Ramos (cell line): ENCODE data around the gene RTBDN.
"Not testable (repeated sequence)": the region's sequence is repeated elsewhere in the genome, so short reads cannot be mapped to it uniquely, and the experiment has no call there.

Experiments used
- in situ Hi-C: fragments of 300-500 bp; cut with MboI; formaldehyde crosslinking; loops from one replicate; pipeline ENCODE4 v1.14.3; 2022; ENCODE audit warnings: low sequenced_read_pairs; ENCODE audit not compliant: unreplicated experiment

Gene RTBDN

DNA sequence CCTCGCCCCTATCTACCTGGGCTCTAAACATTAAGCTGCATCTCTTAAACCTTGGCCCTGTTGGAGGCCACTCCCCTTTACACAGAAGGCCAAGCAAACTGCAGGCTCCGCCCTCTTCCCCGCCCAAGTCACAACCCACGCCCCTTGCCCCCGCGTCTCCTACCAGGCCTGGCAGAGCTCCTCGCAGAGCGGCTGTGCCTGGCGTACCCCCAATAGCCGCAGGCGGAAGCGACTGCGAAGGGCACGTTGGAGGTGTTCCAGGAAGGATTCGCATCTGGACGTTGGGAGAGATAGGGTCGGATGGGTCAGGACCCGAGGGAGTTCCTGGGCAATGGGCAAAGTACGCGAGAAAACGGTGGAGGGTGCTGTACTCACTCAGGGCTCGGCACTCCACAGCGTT, 5.9 kb downstream of the RTBDN start:
- in situ Hi-C loops = no loop called here

DNA sequence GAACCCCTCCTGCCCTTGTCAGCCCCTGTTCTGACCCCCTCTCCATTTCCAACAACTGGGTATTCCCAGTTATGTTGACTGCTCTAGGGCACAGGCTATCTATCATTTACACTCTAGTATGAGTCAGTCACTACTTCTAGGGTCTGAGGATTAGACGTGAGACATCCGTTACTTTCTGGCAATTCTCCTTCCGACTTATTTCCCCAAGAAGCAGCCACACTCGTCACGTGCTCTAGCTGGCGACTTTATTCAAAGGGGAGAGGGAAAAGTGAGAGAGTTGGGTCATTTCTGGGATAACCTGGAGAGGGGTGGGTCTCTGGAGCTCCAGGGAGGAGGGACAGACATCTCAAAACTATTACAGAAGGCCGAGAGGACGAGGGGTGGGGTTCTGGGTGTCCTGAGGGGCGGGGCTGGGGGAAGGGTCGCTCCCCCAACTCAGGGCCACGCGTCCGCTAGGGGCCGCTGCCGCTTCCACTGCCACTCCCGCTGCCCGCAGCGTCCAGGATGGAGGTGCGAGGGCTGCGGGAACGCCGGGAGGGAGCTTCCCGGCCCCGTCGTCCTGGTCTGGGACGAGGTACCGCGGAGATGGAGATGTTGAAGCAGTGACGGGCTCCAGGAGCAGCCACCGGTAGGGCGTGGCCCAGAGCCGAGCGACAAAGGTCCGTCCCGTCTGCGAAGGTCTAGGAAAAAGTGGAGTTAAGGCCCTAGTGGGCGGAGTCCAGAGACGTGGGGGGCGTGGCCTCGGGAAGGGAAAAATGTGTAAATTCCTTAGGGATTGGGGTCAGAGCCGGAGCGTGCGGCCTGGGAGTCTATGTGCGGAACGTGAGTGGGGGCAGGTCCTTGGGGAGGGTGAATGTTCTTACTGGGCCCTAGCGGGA, 8.9 kb downstream of the RTBDN start:
- in situ Hi-C loops = no loop called here

DNA sequence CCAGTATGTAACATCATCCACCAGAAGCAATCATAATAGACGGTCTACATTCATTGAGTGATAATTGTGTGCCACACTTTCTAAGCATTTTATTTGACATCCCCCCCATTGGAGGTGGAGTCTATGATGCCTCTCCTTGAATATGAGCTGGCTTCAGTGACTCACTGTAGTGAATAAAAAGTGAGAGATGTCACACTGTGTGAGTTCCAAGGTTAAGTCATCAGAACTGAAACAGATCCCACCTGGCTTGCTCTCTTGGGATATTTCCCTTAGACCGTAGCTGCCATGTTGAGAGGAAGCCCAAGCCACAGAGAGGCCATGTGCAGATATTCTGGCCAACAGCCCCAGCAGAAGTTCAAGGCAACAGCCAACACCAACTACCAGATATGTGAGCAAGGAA, 12.6 kb downstream of the RTBDN start:
- in situ Hi-C loops = no loop called here

DNA sequence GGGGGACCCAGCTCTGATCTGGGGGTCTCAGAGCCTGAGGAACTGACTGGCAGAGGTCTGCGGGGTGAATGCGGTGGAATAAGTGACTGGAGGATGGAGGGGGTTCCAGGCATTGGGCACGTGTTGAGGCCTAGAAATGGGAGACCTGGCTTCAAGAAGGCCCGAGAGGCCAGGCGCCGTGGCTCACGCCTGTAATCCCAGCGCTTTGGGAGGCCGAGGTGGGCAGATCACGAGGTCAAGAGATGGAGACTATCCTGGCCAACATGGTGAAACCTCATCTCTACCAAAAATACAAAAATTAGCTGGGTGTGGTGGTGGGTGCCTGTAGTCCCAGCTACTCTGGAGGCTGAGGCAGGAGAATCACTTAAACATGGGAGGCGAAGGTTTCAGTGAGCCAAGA, 16.6 kb downstream of the RTBDN start:
- in situ Hi-C loops = not testable (repeated sequence)

DNA sequence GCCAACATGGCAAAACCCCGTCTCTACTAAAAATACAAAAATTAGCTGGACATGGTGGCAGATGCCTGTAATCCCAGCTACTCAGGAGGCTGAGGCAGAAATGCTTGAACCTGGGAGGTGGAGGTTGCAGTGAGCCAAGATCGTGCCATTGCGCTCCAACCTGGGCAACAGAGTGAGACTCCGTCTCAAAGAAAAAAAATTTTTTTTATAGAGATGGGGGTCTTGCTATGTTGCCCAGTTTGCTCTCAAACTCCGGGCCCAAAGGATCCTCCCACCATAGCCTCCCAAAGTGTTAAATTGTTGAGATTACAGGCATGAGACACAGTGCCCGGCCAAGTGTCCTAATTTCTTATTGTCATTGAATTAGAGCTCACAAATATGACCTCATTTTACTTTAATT, 17.2 kb downstream of the RTBDN start:
- in situ Hi-C loops = not testable (repeated sequence)

DNA sequence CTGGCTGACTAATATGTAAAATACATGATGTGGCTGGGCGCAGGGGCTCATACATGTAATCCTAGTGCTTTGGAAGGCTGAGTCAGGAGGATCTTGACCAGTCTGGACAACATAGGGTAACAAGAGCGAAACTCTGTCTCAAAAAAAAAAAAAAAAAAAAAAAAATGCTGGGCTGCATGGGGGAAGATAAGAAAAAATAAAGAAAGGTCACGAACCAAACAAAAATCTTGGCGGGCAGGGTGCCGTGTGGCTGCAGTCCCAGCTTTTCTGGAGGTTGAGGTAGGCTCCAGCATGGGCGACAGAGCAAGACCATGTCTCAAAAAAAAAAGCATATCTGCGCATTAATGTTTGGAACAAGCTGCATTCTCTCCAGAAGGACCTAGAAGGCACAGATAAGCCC, 19.3 kb downstream of the RTBDN start:
- in situ Hi-C loops = no loop called here

DNA sequence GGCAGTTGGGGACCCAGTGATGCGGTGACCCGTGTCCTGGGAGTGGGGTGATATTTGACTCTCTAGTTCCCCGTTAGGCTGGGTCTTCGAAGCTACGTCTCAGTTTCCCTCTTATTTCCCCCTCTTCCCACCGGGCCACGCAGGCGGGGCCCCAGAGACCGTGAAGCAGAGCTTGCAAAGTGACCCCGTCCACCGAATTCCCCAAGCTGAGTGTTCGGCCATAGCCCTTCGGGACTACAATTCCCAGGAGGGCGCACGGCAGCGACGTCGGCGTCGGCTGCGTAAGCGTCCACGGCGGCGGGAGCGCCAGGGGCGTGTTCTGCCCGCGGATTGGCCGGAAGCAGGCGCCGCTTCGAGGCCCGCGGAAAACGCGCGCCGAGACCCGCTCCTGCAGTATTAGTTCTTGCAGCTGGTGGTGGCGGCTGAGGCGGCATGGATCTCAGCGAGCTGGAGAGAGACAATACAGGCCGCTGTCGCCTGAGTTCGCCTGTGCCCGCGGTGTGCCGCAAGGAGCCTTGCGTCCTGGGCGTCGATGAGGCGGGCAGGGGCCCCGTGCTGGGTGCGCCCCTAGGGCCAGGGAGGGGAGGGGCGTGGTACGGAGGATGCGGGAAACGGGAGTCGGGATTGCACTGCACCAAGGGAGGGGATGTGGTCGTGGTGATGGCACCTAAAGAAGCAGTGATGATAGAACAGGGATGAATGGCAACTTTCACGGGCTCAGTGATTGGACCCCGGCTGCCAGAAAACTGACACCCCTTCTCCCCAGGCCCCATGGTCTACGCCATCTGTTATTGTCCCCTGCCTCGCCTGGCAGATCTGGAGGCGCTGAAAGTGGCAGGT, 27.9 kb downstream of the RTBDN start, which contains the start of gene RNASEH2A:
Gene RNASEH2A (plus strand): TSS at position 343 of the 840 bp plus-strand sequence. CDS start 90 bp downstream, at position 433.
- in situ Hi-C loops = no loop called here

DNA sequence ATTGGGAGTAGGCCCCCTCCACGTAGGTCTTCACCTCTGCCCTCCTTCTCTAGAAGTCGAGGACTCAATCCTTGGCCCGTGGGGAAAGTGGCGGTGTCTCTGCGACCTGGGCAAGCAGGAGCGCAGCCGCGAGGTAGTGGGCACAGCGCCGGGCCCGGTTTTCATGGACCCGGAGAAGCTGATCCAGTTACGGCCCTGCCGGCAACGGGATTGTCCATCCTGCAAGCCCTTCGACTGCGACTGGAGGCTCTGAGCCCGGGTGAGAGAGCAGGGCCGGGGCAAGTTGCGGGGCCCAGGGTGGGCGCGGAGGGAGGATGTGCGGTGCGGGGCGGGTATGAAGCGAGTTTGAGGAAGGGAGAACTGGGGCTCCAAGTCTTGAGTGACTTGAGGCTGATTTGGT, 30.3 kb downstream of the RTBDN start:
- in situ Hi-C loops = no loop called here

DNA sequence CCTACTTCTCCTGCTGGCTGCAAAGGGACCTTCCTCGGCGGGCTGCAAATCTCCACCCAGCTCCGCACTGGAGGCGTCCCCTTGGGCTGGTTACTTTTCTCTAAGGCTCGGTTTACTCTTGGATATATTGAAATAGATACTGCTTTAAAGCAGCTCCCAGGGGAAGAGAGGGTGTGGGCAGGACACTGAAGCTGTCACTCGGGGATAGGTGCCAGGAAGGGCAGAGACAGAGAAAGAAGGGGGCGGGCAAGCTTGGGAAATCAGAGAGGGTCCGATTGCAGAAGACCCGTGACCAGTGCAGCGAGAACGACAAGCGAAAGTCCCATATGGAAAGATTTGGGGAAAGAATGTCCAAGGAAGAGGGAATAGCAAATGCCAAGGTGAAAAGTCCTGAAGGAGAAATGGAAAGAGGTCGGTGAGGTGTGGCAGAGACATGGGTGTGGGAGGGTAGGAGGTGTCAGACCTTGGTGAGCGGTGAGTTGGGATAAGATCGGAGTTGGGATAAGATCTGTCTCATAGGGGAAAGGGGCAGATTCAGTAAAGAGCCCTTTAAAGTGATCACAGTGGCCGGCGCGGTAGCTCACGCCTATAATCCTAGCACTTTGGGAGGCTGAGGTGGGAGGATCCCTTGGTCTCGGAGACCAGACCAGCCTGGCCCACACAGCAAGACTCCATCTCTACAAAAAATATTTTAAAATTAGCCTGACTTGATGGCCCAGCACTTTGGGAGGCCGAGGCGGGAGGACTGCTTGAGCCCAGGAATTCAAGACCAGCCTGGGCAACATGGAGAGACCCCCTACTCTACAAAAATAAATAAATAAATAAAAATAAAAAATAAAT, 31.9 kb downstream of the RTBDN start:
- in situ Hi-C loops = no loop called here

DNA sequence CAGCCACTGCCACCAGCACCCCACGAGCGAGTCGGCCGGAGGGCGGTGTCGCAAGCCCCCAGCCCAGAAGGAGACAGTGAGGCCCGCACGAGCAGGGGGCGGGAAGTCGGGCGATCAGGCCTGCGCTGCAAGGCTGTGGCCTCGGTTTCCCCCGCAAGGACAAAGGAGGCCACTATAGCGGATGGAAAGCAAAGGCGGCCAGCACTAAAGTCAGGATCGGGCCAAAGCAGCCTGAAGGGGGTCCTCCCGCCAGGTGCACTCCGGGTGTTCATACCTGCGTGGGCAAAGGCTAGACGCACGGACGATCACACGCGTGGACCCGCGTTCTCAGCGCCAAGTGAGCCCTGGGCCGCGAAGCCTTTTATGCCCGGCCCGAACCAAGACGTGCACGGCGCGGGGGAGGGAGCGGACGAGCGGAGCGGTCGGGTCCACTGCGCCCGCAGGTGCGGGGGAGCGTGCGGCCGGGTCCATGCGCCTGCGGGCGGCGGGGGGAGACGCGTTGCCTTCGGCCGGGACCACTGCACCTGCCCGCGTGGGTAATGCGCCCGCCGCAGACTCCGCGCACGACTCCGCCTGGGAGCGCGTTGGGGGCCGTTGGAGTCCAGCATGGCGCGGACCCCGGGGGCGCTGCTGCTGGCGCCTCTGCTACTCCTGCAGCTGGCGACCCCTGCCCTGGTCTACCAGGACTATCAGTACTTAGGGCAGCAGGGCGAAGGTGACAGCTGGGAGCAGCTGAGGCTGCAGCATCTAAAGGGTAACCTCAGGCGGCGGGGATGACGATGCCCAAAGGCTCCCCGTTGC, 32.7 kb downstream of the RTBDN start, which contains the start of the genes PRDX2 and THSD8:
Gene PRDX2 (minus strand): TSS at position 335 of the 801 bp plus-strand sequence. CDS start 539 bp downstream, outside the sequence.
Gene THSD8 (plus strand): TSS at position 604 of the 801 bp plus-strand sequence. CDS start 3 bp downstream, at position 607.
- in situ Hi-C loops = no loop called here

DNA sequence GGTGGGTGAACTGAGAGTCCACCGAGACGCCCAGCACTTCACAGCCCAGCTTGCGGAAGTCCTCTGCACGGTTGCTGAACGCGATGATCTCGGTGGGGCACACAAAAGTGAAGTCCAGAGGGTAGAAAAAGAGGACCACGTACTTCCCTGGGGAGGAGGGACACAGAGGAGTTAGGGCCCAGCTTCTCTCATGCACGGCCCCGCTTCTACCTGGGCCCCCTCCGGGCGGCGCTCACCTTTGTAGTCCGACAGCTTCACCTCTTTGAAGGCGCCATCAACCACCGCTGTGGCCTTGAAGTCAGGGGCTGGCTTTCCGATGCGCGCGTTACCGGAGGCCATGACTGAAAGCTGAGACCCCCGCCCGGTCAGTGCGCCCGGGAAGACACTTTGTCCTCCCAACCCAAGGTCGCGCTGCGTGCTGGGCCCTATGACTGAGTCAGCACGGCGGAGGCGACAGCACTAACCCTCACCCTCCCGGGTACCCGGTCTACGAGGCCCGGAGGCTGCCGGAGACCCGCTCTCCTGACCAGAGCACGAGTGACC, 33.4 kb downstream of the RTBDN start:
- in situ Hi-C loops = no loop called here

DNA sequence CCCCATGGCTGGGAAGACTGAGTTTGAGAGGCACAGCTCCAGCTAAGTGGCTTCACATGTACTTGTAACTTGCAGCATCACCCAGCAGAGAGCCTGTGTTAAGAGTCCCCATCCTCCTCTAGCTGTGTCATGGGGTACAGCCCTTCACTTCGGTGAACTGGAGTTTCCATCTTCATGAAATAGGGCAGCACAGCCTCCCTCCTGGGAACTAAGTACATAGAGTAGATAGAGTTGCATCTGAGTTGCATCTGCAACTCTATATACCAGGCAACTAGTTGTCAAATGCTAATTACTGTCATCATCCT, 34.0 kb downstream of the RTBDN start:
- in situ Hi-C loops = no loop called here

DNA sequence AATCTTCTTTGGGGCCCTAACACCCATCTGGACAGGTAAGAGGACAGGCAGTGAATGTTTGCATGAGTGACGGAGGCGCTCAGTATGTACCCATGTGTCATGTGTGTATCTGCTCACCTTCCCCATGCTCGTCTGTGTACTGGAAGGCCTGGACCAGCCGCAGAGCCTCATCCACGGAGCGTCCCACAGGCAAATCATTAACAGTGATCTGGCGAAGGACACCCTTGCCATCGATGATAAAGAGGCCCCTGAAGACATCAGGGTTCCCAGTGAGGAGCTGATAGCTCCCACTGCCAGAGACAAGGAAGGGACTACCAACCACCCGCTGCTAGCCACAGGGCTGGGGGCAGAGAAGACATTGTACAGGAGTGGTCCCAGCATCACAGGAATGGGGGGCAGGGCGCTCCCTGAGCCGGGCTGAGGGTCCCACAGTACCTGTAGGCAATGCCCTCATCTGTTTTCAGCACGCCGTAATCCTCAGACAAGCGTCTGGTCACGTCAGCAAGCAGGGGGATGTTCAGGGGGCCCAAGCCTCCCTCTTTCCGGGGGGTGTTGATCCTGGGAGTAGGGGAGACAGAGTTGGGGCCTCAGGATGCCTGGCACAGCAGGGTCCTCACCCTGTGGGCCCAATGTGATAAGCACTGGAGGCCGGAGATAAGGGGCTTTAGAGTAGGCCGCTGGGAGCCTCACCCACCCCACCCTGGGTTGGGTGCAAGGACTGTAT, 34.5 kb downstream of the RTBDN start:
- in situ Hi-C loops = loop anchor here (5.0 kb wide), 1 partner anchor 38 kb away; no protein-coding TSS in a partner anchor

DNA sequence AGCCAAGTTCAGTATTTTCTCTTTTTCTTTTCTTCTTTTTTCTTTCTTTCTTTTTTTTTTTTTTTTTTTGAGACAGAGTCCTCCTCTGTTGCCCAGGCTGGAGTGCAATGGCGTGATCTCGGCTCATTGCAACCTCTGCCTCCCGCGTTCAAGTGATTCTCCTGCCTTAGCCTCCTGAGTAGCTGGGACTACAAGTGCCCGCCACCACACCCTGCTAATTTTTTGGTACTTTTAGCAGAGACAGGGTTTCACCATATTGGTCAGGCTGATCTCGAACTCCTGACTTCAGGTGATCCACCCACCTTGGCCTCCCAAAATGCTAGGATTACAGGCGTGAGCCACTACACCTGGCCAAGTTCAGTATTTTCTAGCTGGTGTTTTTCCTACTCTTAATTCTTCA, 36.8 kb downstream of the RTBDN start:
- in situ Hi-C loops = loop anchor here (5.0 kb wide), 1 partner anchor 35 kb away; no protein-coding TSS in a partner anchor

DNA sequence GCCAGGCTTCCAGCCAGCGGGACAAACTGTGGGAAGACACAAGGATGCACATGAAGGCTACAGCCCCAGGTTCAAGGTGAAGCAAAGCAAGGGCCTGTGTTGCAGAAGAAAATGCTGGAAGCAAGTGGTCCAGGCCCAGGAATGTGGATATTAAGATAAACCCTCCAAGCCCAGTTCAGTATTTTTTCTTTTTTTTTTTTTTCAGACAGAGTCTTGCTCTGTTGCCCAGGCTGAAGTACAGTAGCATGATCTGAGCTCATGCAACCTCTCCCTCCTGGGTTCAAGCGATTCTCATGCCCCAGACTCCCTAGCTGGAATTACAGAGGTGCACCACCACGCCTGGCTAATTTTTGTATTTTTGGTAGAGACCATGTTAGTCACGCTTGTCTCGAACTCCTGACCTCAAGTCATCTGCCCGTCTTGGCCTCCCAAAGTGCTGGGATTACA, 37.2 kb downstream of the RTBDN start:
- in situ Hi-C loops = loop anchor here (5.0 kb wide), 1 partner anchor 35 kb away; no protein-coding TSS in a partner anchor

DNA sequence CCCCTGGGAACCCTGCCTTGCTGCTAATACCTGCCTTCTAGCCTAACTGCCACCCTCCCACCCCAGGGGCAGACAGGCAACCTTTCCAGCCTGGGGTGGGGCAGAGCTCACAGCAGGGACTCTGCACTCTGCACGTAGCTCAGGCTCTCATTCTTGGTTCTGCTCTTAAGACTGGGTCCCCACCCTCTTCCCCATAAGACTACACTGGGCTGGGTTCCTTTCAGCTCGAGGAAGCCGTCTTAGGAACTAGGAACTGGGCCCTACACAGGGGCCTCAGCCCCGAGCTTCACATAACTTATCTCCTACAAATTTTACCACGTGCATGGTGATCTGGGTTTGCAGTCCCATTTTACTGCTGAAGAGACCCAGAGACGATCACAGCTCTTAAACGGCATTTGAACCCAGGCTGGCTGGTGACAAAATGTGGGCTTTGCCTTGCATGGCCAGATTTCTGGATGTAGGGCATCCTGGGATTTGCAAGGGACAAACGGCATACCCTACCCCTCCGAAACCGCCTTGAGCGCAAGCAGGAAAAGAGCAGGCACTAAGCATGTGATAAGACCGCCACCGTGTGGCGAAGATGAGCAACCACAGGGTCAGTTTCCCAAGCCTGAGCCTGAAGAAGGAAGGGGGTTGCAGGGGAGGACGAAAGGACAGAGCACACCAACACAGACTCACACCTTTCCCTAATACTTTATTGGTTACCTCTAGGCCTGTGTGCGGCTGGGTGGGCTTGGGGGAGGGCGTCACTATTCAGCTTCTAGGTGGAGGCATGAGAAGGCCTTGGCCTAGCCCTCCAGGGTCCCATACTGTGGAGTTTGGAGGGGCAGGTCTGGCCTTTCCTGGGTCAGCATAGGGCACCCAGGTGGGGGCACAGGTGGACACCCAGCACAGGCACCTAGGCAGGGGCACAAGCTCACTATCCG, 38.0 kb downstream of the RTBDN start:
- in situ Hi-C loops = loop anchor here (5.0 kb wide), 1 partner anchor 34 kb away; no protein-coding TSS in a partner anchor

DNA sequence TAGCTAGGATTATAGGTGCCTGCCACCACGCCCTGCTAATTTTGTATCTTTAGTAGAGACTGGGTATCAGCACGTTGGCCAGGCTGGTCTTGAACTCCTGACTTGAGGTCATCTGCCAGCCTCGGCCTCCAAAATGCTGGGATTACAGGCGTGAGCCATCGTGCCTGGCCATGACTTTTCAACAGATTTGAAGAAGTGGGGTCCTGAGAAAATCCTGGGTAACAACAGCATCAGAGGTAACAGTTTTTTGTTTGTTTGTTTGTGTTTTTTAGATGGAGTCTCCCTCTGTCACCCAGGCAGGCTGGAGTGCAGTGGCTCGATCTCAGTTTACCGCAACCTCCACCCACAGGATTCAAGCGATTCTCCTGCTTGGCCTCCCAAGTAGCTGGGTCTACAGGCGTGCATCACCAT, 39.4 kb downstream of the RTBDN start:
- in situ Hi-C loops = loop anchor here (5.0 kb wide), 1 partner anchor 33 kb away; no protein-coding TSS in a partner anchor
